Smooth muscle cell (in vitro differentiated cells): ENCODE measurements around the gene ZNF467. TPM values are rescaled to one million over a fixed set of nuclear protein-coding genes. Genes with fewer than 3 reads are reported as not detected.

Experiments
- DNase-seq: peaks from one replicate; lab custom pipeline; 2025; ENCODE audit not compliant: unreplicated experiment; lab: John Stamatoyannopoulos, UW
- H2AFZ ChIP-seq: fragments of 200-600 bp; sonication (generic); 2 replicates; pipeline ENCODE4 v1.6.0; 2016; ENCODE audit warnings: antibody characterized with exemption, low read depth, mild to moderate bottlenecking
- H3F3A ChIP-seq: fragments of 200-600 bp; sonication (generic); 2 replicates; pipeline ENCODE4 v1.6.0; 2017; ENCODE audit warnings: antibody characterized with exemption, low read depth
- H3K27ac ChIP-seq: fragments of 200-600 bp; sonication (generic); 2 replicates; pipeline ENCODE4 v1.5.1; 2016; ENCODE audit warnings: low read depth, mild to moderate bottlenecking
- H3K27me3 ChIP-seq: fragments of 200-600 bp; sonication (generic); 2 replicates; pipeline ENCODE4 v1.6.1; 2016; ENCODE audit warnings: low read depth, mild to moderate bottlenecking
- H3K36me3 ChIP-seq: fragments of 200-600 bp; sonication (generic); 2 replicates; pipeline ENCODE4 v1.5.1; 2016; ENCODE audit warnings: low read depth
- H3K4me1 ChIP-seq: fragments of 200-600 bp; sonication (generic); 2 replicates; pipeline ENCODE4 v1.5.1; 2016; ENCODE audit warnings: low read depth
- H3K4me2 ChIP-seq: fragments of 200-600 bp; sonication (generic); 2 replicates; pipeline ENCODE4 v1.6.0; 2016; ENCODE audit warnings: mild to moderate bottlenecking
- H3K4me3 ChIP-seq: fragments of 200-600 bp; sonication (generic); 2 replicates; pipeline ENCODE4 v1.5.1; 2016; ENCODE audit warnings: mild to moderate bottlenecking
- H3K79me2 ChIP-seq: fragments of 200-600 bp; sonication (generic); 2 replicates; pipeline ENCODE4 v1.6.0; 2016; ENCODE audit warnings: low read depth, mild to moderate bottlenecking
- H3K9ac ChIP-seq: fragments of 200-600 bp; sonication (generic); 2 replicates; pipeline ENCODE4 v1.6.0; 2016; ENCODE audit warnings: low read depth
- H3K9me3 ChIP-seq: fragments of 200-600 bp; sonication (generic); replicated peaks from 2 replicates; pipeline ENCODE4 v1.5.1; 2016; ENCODE audit warnings: low read depth
- H4K20me1 ChIP-seq: fragments of 200-600 bp; sonication (generic); 2 replicates; pipeline ENCODE4 v1.6.0; 2016; ENCODE audit warnings: low read depth
- CTCF ChIP-seq: fragments of 200-600 bp; sonication (generic); IDR thresholded peaks from 2 replicates; pipeline ENCODE4 v1.5.1; 2017; ENCODE audit warnings: borderline replicate concordance, mild to moderate bottlenecking, antibody characterized with exemption; ENCODE audit not compliant: insufficient read depth, poor library complexity, severe bottlenecking
- whole genome bisulfite sequencing: methylation state at CpG from one replicate; pipeline ENCODE4 v1.1.7; 2016; ENCODE audit warnings: low lambda C conversion rate; 5-methylcytosine and 5-hydroxymethylcytosine counted together
- polyA plus RNA-seq: library from polyadenylated mRNA; unstranded; fragments of >200 nt; fragmentation: Nextera tagmentation; extraction: Ambion mirVana; gene quantifications from 2 replicates; pipeline ENCODE4 v1.2.1, GENCODE V29; 2016
- total RNA-seq: library from RNA; depleted of rRNA; stranded (reverse); fragments of >200 nt; gene quantifications from 2 replicates; pipeline ENCODE4 v1.2.3, GENCODE V29; 2014

The ZNF467 gene
- total and polyA plus RNA-seq, 2 experiments from 2014 or later: 2.0 to 8.2 TPM

DNA sequence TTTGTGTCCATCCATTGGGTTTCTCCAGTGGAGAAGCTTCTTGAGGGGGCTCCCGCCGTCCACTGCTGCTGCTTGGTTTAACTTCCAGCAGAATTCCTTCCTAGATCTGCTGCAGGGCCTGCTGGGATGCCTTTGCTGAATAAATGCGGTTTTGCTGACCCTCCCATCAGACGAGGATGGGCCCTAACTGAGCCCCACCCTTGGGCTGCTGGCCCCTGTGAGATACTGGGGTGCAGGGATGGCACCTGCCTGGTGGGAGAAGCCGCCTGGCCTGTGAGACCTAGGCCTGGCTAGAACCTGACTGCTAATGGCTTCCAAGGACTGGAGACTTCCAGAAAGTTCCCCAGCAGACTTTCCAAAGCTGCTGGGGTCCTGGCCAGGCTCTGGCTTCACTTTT is 43.8 kb downstream of the ZNF467 start:
- H2AFZ ChIP-seq: no peak overlapping the region
- H3K36me3 ChIP-seq: no peaks in the 10 kb centered on the region
- H3K79me2 ChIP-seq: no peaks in the 10 kb centered on the region
- no peak for TF ChIP-seq CTCF
- H3K27ac ChIP-seq: no peak overlapping the region
- H3K9me3 ChIP-seq: no peaks in the 10 kb centered on the region
- H3K4me3 ChIP-seq: no peak overlapping the region
- 79% methylated on average over 5 of the region's 5 CpGs for WGBS
- no peak overlapping the region for H3K9ac ChIP-seq
- H4K20me1 ChIP-seq: no peaks in the 10 kb centered on the region
- H3K4me1 ChIP-seq: no peaks in the 10 kb centered on the region
- H3F3A ChIP-seq: no peaks in the 10 kb centered on the region
- no peaks in the 10 kb centered on the region for H3K27me3 ChIP-seq
- no peak for DNase-seq
- no peak overlapping the region for H3K4me2 ChIP-seq

GRCh38 chr7:149728491-149729375 is 44.7 kb downstream of the ZNF467 start:
- no peaks in the 10 kb centered on the region for H3K9me3 ChIP-seq
- H2AFZ ChIP-seq: no peak overlapping the region
- H3K79me2 ChIP-seq: no peaks in the 10 kb centered on the region
- H4K20me1 ChIP-seq: no peaks in the 10 kb centered on the region
- H3K4me1 ChIP-seq: no peaks in the 10 kb centered on the region
- no peak overlapping the region for H3K4me2 ChIP-seq
- H3K36me3 ChIP-seq: no peaks in the 10 kb centered on the region
- H3F3A ChIP-seq: no peaks in the 10 kb centered on the region
- 90% methylated on average over 21 of the region's 21 CpGs for WGBS
- no peaks in the 10 kb centered on the region for H3K27me3 ChIP-seq
- no peak overlapping the region for H3K4me3 ChIP-seq
- no peak overlapping the region for H3K27ac ChIP-seq
- H3K9ac ChIP-seq: no peak overlapping the region
- DNase-seq: no peak
- no peak for TF ChIP-seq CTCF

GRCh38 chr7:149727899-149728476 is 45.4 kb downstream of the ZNF467 start:
- 93% methylated on average over 12 of the region's 12 CpGs for WGBS
- Histone ChIP-seq H3F3A (no peaks in the 10 kb centered on the region), H4K20me1 (no peaks in the 10 kb centered on the region), H3K9ac (no peak overlapping the region), H3K79me2 (no peaks in the 10 kb centered on the region), H3K27me3 (no peaks in the 10 kb centered on the region), H2AFZ (no peak overlapping the region), H3K4me3 (no peak overlapping the region), H3K4me2 (no peak overlapping the region), H3K27ac (no peak overlapping the region), H3K4me1 (no peaks in the 10 kb centered on the region), H3K9me3 (no peaks in the 10 kb centered on the region), H3K36me3 (no peaks in the 10 kb centered on the region)
- no peak for TF ChIP-seq CTCF
- no peak for DNase-seq
